AG10803 (cell line): ENCODE data around the gene XRCC4.

Source experiments
- DNase-seq: peaks from one replicate; pipeline ENCODE4 v3.0.0; 2010; ENCODE audit warnings: low read depth
- H3K4me3 ChIP-seq: 2 replicates; pipeline ENCODE4 v1.5.1; 2011; ENCODE audit warnings: mild to moderate bottlenecking, low read length, control low read depth
- TF ChIP-seq, protein P1 (sequence below): conservative IDR thresholded peaks from 2 replicates; pipeline ENCODE4 v1.5.1; 2011; ENCODE audit warnings: mild to moderate bottlenecking, low read length, control low read depth, inconsistent platforms

XRCC4 gene

DNA sequence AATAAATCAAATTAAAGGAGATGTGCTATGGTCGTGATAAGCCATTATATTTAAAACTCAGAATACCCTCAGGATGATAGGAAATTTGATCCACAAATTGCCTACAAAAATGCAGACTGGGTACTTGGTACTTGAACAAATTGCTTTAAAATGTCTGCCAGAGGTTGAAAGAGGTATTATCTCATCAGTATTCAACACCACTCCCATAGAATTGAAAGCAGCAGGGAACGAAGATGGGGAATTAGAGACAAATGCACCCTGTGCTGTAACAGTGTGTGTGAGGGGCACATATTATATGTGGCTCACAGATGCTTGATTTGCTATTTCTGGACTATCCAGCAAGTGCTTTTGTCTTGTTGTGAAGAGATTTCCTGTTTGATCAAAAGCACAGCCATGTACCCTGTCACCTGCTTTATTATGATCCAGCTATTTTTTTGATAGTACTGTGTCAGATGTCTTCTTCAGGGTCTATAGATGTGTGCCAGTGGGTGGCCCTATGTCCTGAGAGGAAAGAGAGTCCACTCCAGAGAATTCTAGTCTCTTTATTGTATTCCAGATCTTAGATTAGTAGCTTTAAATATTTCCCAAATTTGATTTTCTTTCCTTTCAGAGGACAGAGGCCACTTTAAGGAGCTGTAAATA lies 120.1 kb downstream of the XRCC4 start:
- H3K4me3 ChIP-seq, result no peak overlapping the region
- DNase-seq, result no peak
- TF ChIP-seq, protein P1, sequence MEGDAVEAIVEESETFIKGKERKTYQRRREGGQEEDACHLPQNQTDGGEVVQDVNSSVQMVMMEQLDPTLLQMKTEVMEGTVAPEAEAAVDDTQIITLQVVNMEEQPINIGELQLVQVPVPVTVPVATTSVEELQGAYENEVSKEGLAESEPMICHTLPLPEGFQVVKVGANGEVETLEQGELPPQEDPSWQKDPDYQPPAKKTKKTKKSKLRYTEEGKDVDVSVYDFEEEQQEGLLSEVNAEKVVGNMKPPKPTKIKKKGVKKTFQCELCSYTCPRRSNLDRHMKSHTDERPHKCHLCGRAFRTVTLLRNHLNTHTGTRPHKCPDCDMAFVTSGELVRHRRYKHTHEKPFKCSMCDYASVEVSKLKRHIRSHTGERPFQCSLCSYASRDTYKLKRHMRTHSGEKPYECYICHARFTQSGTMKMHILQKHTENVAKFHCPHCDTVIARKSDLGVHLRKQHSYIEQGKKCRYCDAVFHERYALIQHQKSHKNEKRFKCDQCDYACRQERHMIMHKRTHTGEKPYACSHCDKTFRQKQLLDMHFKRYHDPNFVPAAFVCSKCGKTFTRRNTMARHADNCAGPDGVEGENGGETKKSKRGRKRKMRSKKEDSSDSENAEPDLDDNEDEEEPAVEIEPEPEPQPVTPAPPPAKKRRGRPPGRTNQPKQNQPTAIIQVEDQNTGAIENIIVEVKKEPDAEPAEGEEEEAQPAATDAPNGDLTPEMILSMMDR, result no peak

- no peak overlapping the region for H3K4me3 ChIP-seq
- DNase-seq, result no peak
- TF ChIP-seq, protein P1, result no peak
Observed at GRCh38 chr5:83199126-83199525, 121.8 kb downstream of the XRCC4 start.

GRCh38 chr5:83204651-83205050 lies 127.3 kb downstream of the XRCC4 start:
- TF ChIP-seq, protein P1, result no peak
- H3K4me3 ChIP-seq, result no peak overlapping the region
- no peak for DNase-seq

DNA sequence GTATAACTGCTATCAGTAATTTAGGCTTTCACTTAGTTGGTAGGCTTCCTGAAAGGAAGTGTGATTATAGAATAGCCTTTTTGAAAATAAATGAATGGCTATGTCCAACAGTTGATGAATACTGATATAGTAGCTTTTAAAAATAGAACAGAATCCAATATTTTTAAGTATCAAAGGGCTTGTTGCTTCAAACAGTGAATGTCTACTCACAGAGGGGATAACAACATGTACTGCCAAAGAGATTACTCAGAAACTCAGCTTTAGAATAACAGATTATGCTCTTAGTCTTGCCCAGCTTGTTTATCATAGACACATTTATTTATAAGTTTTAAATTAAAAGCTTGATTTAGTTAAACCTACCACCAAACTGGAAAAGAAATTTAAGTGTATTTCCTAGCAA lies 132.6 kb downstream of the XRCC4 start:
- TF ChIP-seq, protein P1, result no peak
- no peak for DNase-seq
- no peak overlapping the region for H3K4me3 ChIP-seq

- H3K4me3 ChIP-seq, result no peak overlapping the region
- TF ChIP-seq, protein P1, result no peak
- DNase-seq, result no peak
Observed at GRCh38 chr5:83219077-83219476, 141.7 kb downstream of the XRCC4 start.

DNA sequence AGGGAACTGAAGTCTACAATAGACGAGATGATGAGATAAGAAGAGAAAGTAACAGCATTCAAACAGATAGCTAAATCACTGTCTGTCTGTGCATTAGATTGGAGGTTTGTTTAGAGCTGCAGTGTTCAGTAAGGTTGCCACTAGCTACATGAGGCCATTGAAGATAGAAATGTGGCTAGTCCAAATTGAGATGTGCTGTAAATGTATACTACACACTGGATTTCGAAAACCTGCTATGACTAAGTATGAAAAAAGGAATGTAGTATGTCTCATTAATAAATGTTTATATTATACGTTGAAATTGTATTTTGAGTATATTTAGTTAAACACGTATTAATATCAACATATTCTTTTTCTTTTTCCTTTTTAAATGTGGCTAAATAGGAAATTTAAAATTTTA lies 142.1 kb downstream of the XRCC4 start:
- H3K4me3 ChIP-seq, result no peak overlapping the region
- TF ChIP-seq, protein P1, result no peak
- DNase-seq, result no peak

DNA sequence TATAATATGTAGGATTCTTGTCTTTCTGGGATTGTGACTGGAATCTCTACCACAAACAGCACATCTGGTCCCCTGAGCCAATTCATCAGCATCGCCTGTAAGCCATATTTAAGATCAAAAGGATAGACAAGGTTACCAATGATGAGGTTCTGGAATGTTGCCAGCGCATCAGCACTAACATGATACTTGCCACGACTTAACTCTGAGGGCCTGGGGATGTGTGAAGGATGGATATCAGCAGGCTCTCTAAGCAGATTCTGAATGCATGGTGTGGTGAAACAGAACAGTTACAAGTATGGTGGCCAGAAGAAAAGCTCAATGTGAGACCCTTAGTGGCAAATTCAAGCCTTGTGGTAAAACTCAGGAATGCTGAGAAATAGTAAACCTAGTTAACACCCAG lies 143.0 kb downstream of the XRCC4 start:
- DNase-seq, result no peak
- TF ChIP-seq, protein P1, result no peak
- H3K4me3 ChIP-seq, result no peak overlapping the region
